HG03457 (cell line): Measurements from ENCODE around the gene ARSA.
"Not testable (repeated sequence)": the region's sequence is repeated elsewhere in the genome, so short reads cannot be mapped to it uniquely, and the experiment has no call there.

ENCODE experiments used
- ATAC-seq: cut with Tn5 transposase; IDR thresholded peaks from one replicate; pipeline ENCODE4 v1.9.1; 2021; ENCODE audit warnings: moderate number of reproducible peaks; ENCODE audit not compliant: unreplicated experiment

The ARSA gene

DNA sequence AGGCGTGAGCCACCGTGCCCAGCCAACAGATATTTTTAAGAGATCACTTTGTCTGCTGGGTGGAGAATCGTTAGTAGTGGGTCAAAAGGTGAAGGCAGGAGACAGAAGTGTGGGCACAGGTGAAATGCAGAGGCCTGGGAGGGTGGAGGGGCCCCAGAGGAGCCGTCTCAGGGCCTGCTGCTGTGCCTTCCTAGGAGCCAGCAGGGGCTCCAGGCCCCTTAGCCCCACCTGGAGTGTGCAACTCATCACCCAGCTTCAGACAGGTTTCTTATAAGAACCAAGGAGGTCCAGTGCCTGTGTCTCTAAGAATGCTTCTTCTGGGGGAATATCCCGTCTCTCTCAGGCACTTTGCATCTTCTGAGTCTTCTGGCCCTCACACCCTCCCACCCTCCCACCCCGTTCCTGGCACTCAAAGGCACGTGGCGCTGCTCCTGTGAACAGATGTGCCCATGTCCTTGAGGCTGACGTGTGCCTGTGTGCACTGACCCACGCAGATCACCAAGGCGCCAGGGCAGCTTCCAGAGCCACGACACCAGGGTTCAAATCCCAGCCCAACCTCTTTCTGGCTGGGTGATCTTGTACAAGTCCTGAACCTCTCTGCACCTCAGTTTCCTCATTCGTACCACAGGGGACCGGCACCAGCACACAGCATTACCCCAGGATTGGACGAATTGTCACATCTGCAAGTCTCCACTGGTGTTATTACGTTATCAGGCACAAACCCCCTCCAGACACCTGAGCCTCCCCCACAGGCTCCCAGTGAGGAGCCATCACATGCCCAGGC lies 3.4 kb downstream of the ARSA start:
- ATAC-seq, result no peak

DNA sequence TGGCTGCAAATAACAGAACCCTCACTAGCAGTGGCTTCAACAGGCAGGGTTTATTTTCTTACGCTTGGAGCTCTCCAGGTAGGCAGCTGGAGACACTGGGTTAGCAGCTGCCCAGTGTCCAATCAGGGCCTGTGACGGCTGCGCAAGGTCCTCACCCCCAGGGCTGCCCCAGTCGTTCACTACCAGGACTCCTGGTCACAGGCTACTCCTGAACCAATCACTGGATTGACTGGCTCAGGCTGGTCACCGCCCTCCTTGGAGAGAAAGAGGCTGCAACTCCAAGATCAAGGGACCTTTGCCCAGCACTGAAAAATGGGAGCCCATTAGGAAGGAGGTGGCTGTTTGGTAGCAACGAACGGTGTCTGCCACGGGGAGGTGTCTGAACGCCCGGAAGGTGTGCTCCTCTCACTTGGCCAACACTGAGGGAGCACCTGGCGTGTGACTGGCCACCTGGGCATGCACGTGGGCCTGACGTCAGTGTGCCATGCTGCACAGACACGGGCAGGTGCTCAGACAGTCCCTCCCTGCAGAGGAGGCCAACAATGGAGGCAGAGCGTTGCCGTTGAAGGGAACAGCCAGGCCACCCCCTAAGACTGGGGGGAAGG lies 5.1 kb downstream of the ARSA start:
- ATAC-seq, result no peak

DNA sequence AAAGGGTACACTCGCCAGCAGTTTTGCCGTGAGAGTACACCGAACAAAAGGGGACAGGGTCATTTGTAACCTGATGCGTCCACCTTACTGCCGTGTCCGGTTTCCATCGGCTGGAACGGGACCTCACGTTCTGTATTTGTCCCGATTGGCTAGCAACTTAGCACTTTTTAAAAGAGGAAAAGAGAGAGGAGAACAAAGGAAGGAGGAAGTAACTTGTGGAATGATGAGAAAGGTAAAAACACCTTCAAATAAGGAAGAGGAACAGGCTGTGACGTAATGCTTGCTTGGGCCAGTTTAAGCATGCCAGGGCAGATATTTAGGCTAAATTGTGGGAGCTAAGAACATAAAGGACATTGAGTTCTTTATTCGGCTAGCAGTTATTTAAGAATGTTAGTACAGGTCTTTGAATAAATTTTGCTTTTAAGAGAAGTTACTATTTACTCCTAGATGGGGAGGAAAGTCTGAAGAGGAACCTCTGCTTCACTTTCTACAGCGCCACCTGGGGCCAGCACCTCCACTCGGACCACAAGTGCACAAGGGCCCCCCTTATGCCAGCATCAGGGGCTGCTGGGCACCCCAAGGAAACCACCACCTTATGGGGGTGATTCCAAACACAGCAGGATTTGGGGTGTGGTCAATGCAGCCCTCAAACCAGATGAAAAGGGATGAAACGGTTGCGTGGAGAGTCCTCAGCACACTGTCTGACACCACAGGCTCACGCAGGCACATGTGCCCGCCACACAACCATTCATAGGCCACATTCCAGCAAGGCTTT lies 5.8 kb downstream of the ARSA start:
- ATAC-seq, result no peak

DNA sequence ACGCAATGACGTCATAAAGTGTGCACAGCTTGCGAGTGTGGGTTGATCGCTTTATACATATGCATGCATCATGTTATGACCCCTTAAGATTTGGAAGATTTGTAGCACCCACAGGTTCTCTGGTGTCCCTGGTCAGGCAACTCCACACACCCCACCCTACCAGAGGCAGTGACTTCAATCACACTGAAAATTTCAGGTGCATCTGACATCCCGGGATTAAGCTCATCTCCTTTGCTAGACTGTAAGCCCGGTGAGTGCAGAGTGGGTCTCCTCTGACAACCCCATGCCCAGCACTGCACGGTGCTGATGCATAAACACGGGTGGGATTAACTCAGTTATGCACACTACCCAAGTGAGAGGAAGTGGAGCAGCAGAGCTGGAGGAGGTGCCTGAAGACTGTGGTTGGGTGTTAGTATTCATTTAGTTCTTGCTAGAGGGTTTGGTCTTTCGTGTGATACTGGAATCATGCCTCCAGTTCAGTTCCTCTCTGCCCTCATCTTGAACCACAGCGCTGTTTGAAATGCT lies 6.5 kb downstream of the ARSA start:
- peak; percentile 37 for ATAC-seq

DNA sequence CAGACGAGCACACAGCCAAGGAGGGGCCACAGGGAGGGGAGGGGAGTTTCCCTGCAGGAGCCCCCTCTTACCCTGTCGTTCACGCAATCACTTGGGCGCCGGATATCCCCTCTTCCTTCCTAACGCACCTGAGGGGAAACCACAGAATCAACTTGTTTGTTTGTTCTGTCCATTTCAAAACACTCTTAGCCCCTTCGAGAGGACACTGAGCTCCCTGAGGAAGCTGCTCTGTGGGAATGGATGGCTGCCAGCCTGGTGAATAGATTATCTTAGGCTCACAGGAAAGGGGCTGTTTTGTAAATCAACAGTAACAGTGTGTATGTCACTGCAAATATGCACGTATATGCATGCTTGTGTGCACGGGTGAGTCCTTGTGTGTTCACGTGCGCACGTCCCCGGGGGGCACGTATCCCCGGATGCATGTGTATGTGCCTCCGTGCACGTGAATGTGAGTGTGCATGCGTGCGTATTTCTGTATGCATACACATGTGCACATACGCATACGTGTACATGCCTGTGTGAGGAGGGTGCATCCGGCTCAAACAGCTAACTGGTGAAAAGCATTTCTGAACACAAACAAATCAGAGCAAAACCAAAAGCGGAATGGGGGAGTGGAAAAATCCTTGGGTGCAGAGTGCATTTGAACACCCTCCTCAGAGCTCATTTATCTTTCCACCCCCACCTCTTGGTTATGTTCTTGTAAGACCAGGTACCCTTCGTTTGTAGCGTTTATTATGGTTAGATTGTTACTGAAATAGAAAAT lies 7.2 kb downstream of the ARSA start:
- peak; percentile 40 for ATAC-seq

DNA sequence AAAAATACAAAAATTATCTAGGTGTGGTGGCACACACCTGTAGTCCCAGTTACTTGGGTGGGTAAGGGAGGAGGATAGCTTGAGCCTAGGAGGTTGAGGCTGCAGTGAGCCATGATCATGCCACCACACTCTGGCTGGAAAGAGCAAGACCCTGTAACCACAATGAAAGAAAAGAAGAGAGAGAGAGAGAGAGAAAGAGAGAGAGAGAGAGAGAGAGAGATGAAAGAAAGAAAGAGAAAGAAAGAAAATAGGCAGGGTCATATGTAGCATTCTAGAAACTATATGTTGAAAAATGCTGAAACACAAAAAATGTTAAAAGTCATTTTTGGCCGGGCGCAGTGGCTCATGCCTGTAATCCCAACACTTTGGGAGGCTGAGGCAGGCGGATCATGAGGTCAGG lies 13.7 kb downstream of the ARSA start:
- ATAC-seq, result not testable (repeated sequence)

DNA sequence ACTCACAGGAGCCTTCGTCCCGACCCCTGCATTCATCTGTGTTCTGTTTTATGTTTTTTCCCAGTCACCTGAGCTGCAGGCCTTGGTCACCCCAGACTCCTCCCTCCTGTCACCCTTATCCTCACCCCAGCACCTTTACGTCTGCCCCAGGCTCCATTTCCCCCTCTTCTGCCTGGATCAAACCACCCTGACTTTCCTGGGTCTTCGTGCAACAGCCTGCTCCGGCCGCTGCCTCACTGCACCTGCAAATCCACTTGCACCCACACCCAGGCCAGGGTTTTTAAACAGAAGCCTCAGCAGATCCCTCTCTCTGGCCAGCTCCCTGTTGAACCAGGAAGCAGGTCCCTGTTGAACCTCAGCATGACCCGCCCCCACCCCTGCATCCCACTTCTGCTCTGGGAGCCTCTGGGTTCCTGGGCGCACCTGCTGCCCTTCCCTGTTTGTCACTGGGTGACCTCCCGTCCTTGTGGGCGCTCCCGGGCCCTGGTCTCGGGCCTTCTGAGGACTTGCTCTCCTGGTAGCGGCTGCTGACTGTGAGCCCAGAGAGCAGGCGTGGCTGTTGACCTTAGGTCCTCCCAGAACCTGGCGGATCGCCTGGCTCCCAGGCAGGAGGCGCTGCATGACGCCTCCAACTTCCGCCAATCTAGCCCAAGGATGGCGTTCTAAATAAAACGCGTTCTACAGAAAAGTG lies 14.5 kb downstream of the ARSA start:
- ATAC-seq, result no peak

DNA sequence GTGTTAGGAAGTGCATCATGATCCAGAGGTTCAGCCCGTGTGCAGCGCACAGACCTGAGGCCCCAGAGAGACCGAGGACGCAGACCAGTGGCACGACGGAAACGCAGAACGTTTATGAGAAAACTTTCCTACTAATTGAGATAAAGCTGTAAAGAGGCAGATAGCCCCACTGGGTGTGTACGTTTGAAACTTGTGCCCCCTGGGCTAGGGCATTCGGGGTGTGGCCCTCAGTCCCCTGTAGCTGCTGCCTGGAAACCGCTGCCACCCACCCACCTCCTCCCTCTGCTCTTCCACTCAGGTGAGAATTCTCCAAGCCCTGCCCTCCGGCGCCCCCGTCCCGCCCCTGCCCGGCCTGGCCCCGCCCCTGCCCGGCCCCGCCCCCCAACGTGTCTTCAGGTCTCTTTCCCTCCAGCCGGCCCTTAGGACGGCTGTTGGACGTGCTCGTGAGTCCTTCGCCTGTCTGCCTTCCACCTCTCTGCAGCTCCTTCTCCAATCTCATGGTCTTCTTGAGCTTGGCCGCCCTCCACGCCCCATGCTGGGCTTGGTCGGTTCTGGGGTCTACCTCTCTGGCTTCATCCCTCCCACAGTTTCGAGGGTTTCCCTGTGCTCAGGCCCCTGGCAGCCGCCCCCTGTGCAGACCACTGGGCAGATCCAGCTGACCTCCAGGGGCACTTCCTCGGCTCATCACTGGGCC lies 15.3 kb downstream of the ARSA start:
- ATAC-seq, result no peak

DNA sequence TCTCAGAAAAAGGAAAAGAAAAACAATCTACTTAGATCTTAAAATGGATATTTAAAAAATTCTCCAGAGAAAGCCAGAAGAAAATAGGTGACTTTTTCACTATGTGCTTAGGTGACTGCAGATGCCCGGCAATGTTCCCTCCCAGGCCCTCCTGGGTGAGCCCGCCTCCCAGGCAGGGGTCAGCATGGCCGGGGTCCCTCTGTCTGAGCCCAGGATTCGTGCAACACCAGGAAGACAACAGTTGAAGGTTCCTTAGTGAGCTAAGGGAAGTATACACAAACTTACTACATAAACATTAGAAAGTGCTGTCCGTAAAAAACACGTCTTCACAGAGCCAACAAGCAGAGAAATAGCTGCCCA lies 15.8 kb downstream of the ARSA start:
- no peak for ATAC-seq

DNA sequence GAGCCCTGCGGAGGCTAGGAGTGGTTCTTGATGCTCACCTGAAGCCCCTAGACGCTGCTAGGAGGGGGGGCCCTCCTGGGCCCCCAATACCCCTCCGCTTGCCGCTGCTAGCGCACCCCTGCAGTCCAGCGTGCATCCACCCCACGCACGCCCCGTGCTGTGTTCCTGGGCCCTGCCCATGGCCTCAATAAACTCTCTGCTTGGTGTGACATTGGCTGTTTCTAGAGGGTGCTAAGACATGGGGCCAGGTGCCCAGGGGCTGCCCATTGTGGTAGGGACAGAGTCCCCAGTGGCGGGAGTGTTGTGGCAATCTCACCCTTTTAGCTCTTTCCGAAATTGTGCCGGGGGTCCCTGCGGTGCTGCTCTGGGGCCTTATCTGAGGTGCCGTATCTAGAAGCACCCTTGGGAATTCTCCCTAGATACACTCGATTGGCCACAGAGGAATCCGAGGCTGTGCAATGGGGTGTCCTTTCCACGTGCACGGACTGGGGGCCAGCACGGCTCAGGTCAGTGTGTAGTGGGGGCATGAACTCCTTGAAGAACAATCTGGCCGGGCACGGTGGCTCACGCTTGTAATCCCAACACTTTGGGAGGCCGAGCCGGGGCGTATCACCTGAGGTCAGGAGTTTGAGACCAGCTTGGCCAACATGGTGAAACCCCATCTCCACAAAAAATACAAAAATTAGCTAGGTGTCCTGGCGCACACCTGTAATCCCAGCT lies 16.5 kb downstream of the ARSA start:
- no peak for ATAC-seq

DNA sequence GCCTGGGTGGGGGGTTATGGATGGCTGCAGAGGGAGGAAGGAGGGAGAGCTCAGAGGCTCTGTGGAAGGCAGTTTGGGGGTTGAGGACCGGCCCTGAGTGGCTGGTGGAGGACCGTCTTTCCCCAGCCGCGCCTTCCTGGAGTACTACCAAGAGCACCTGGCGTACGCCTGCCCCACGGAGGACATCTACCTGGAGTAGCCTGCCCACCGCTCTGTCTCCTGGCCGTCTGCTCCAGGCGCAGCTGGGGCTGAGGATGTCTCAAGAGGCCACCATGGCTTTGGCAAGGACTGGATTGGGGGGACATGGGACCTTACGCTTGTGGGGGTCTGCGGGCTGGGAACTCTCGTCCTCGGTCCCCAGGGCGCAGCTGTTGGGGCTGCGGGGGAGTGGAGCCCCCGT lies 17.4 kb downstream of the ARSA start:
- no peak for ATAC-seq

DNA sequence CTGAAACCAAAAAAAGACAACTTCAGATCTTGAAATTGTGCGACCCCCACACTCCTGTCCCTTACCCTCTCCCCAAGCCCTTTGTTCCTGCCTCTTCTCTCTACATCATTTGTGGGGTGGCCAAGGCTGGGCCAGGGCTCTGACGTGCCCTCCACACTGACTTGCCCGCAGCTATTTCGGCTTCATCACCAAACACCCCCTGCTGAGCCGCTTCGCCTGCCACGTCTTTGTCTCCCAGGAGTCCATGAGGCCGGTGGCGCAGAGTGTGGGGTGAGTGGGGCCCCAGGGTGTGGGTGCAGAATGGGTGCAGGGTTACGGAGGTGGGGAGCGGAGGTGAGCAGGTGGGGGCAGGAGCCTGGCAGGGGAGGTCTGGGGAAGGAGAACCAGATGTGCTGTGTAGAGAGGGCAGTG lies 17.9 kb downstream of the ARSA start:
- no peak for ATAC-seq

DNA sequence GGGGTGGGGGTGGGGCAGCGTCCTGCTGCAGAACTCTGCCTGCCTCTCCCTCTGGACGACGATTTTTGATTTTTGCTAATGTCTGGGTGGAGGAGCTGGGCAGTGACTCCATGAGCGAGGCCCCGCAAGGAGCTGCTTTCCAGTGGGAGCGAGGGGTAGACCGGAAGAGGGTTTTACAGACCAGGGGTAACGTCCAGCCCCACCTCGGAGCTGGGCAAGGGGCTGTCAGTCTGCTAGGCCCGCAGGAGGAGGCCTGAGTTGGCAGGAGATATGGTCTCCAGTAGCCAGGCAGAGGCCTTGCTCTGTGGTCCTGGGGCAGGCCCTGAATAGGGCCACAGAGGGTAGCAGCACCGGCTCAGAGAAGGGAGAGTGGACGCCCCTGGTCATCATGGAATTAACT lies 18.4 kb downstream of the ARSA start:
- no peak for ATAC-seq

DNA sequence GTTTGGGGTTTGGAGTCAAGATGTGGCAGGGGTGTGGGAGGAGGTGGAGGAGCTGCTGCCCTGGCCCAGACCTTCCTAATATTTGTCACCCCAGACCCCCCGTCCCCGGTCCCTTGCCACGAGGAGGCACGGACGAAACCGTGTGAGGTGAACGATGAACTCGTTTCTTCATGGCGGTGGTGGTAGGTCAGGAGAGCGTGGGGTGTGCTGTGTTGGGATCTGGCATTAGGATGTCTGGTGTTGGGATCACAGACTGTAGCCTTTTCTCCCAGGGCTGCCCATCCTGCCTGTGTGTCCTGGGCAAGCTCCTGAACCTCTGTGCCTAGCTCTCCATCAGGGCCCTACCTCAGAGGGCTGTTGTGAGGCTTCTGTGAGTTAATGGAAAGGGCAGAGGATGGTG lies 19.0 kb downstream of the ARSA start:
- ATAC-seq, result no peak

DNA sequence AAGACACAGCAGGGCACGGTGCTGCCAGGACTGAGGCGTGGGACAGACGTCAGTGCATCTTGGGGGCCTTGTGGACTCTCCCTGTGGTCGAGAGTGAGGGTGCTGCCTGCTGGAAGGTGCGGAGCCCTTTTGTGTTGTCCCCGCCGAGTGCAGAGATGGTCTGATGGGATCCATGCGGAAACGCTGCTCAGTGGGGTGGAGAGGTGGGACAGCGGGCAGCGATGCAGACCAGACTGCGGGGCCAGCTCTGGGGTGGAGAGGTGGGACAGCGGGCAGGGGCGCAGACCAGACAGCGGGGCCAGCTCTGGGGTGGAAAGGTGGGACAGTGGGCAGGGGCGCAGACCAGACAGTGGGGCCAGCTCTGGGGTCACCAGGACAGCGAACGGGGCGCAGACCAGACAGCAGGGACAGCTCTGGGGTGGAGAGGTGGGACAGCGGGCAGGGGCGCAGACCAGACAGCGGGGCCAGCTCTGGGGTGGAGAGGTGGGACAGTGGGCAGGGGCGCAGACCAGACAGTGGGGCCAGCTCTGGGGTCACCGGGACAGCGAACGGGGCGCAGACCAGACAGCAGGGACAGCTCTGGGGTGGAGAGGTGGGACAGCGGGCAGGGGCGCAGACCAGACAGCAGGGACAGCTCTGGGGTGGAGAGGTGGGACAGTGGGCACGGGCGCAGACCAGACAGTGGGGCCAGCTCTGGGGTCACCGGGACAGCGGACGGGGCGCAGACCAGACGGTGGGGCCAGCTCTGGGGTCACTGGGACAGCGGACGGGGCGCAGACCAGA lies 19.7 kb downstream of the ARSA start:
- ATAC-seq, result not testable (repeated sequence)

DNA sequence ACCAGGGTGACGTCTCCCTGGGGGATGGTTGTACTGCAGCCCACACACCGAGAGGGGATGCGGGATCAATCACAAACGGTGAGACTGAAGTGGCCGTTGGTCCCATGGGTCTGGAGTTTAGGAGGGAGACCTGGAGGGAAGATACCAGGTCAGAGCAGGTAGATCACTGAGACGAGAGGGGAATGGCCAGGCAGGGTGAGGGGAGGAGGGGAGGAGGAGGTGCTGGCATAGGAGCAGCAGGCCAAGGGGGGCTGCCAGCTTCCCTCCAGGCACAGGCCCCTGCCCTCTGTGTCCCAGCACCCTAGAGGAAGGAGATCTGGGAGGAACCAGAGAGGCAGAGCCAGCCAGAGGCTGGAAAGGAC lies 20.3 kb downstream of the ARSA start:
- ATAC-seq, result no peak

DNA sequence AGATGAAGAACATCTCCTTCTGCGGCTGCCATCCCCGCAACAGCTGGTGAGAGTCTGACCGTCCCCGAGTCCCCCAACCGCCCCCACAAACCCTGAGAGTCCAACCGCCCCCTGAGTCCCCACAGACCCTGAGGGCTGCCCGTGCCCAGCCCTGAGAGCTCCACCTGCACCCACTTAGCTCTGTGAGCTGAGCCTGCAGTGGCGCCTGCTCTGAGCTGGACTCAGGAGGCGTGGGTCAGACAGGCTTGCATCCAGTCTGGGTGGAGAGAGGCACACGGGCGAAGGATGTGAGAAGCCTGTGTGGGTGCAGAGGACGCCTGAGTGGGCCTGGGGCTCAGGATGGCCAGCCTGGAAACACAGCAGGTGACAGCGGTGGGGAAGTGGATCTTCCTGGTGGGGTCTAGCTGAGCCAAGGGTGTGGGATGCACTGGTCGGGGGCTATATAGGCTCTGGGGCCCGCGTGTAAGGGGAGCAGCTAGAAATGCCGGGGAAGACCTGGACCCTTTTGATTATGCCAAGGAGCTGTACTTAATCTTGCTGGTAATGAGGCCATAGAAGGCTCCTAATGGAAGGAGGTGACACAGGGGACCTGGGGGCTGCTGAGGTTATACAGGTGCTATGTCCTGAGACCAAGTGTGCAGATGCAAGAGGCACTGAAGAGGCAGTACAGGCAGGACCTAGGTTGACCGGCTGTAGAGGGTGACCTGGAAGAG lies 20.9 kb downstream of the ARSA start:
- ATAC-seq, result no peak
